Transverse colon (tissue), 4 donors: ENCODE results near the gene PLCXD1.

Experiments
- CTCF ChIP-seq, 5 experiments: fragments of 200-600 bp in 3 of 5; fragments of 450-650 bp in 2 of 5; sonication (generic) in 3 of 5; IDR thresholded peaks; 1 replicate in 2 of 5; 2 replicates in 3 of 5; pipeline ENCODE4 v1.5.1; 2016 to 2017; ENCODE audit warnings: antibody characterized with exemption in 5 of 5, inconsistent platforms in 3 of 5, mild to moderate bottlenecking in 2 of 5, moderate library complexity in 1 of 5
- POLR2AphosphoS5 ChIP-seq, 3 donors: sonication (generic); formaldehyde crosslinking; IDR thresholded peaks; one replicate each; pipeline ENCODE4 v1.6.1; 2016; ENCODE audit warnings: antibody characterized with exemption in 3 of 3

- no peak for TF ChIP-seq POLR2AphosphoS5 (IDR thresholded peaks at IDR 0.05)
- no peak for TF ChIP-seq CTCF (IDR thresholded peaks at IDR 0.05)
These were observed 27.8 kb downstream of the PLCXD1 start for GRCh38 chrX:308821-309520.
